ENCODE data around the gene CARS1.

- TF ChIP-seq SMC3 (IDR thresholded peaks at IDR 0.05; ENCODE audit: low read depth, low read length) (no peak), MAZ (IDR thresholded peaks at IDR 0.05; ENCODE audit: borderline replicate concordance, low read depth, low read length) (no peak), CTCF (conservative IDR thresholded peaks at IDR 0.05; ENCODE audit: low read depth, low read length) (no peak), MXI1 (IDR thresholded peaks at IDR 0.05; ENCODE audit: borderline replicate concordance, low read depth, low read length) (no peak), MAFK (IDR thresholded peaks at IDR 0.05; ENCODE audit: low read depth, low read length) (no peak), RFX5 (IDR thresholded peaks at IDR 0.05; ENCODE audit: low read depth, low read length) (no peak), POLR2A (IDR thresholded peaks at IDR 0.05; ENCODE audit: low read depth, low read length) (no peak), RCOR1 (IDR thresholded peaks at IDR 0.05; ENCODE audit: insufficient replicate concordance, low read length) (no peak), RAD21 (IDR thresholded peaks at IDR 0.05; ENCODE audit: low read length) (no peak)
Observed at GRCh38 chr11:3094223-3094824, 37.1 kb upstream of the CARS1 start.

Measured in IMR-90 (cell line).